NCI-H1436 treated with DMSO at 0.1 percent for 48 hours (cell line): ENCODE results near the gene RACK1.

ENCODE experiments used
- DNase-seq: peaks from one replicate; lab custom pipeline; 2025; lab: John Stamatoyannopoulos, UW

Gene RACK1

GRCh38 chr5:181195249-181195761, 48.4 kb downstream of the RACK1 start:
- no peak for DNase-seq

DNA sequence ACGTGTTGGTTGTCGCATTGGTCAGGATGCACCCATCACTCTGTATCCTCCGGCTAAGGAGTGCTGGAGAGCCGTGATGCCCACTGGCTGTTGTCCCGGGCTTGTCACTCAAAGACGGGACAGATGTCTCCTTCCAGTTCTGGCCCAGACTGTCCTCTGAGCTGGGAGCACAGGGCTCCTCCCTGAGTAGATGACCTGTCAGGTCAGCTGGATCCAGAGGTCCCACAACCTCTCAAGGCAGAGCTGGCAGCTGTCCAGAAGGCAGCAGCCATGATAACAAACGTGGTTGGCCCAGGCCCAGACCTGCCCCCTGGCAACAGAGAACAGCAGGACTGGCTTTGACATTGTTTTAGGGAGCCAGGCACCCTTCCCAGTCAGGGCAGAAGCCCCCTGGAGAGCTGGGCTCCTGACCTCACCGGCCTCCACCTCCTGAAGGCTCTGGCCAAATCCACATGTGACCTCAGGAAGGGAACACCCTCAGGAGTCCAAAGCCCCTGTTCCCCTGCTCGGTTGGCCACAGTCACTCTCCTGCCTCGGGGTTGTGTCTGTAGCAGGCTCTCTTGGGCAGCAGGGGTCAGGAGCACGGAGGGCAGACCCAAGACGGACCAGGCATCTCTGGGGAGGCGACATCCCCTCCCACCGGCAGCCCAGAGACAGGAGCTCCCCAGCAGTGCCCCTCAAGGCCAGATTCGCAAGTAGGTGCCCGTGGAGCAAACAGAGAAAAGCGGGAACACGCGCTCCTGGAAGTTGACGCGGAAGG, 49.0 kb downstream of the RACK1 start:
- DNase-seq, result no peak

- no peak for DNase-seq
Measured at GRCh38 chr5:181193656-181194055, 50.0 kb downstream of the RACK1 start.

DNA sequence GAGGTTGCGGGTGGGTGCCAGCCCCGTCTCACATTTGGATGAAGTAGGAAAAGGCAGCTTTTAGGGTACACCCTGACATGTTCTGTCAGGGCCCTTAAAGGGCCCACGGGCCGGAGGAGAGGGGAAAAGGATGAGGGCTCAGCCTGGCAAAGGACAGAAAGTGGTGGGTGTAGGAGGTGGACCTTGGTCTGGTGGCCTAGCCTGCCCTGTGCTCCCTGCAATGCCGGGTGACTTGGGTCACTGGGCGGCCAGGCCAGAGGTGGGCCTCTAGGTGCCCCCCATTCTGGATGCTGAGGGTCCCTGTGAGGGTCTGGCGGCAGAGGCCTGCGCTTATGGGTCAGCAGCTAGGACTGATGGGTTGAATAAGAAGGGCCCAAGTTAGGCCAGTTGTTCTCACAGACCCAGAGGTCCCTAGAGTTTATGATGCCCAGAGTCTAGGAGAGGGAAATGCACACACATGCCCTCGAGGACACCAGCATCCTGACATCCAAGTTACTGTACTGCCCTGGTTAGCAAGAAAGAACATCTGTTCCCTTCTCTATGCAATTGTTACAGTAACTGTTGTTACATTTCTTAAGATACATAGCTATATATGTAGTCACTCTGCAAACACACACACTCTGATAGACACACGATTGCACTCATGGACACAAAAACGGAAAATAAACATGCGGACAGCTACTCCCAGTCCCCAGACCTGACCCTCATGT, 51.2 kb downstream of the RACK1 start:
- no peak for DNase-seq

- no peak for DNase-seq
Measured at GRCh38 chr5:181191526-181192336, 52.0 kb downstream of the RACK1 start.

GRCh38 chr5:181190711-181191525, 52.8 kb downstream of the RACK1 start:
- no peak for DNase-seq

GRCh38 chr5:181189962-181190710, 53.6 kb downstream of the RACK1 start:
- no peak for DNase-seq

GRCh38 chr5:181189363-181189961, 54.2 kb downstream of the RACK1 start:
- DNase-seq, result no peak

DNA sequence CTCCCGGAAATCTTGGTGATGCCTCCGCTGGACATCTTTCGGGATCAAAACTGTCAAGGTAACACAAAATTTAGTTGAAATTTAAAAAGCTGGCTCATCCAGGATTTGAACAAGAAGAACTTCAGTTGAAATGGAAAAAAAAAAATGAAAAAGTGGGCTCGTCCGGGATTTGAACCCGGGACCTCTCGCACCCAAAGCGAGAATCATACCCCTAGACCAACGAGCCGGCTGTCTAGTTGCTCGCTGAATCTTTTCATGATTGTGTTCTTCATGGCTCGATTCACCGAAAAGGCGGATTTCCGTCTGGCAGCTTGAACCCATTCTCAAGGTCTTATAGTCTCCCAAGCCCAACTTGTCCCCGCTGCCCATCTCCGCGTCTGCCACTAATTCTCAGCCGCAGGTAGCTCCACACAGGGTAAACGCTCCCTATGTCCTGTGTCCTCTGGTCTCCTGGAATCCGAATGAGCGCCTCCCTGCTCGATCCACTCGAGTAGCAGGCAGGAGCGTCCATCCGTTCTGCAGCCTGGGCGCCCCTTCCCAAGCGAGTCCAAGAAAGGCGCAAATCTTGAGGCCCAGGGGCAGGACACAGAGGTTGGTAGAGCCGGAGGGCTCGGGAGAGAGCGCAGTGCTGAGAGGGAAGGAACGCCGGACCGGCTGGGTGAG, 54.9 kb downstream of the RACK1 start:
- DNase-seq, result no peak

DNA sequence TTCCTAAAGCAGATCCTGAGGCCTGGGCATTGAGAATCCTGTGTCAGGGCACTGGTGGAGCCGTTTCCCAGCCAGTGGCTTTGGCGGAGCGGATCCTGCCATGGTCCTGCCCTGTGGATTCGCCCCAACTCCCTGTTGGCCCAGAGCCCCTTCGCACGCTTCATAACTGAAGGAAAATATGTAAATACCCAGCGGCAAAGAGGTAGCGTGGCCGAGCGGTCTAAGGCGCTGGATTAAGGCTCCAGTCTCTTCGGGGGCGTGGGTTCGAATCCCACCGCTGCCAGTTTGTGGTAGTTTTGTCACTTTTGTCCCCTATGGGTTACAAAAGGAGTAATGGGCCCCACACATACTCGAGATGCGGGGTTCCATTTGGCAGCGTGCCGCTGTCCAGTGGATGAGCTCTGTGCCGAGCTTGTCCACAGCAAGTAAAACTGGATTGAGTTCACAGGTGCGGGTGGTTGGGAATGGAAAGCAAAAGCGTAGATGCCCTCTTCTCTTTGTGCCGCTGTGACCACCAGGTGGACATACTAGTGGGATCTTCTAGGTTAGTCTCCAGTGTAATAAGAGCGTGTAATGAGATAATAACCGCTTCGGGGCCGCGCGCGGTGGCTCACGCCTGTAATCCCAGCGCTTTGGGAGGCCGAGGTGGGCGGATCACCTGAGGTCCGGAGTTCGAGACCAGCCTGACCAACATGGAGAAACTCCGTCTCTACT, 56.0 kb downstream of the RACK1 start:
- no peak for DNase-seq

- no peak for DNase-seq
Measured at GRCh38 chr5:181186986-181187499, 56.7 kb downstream of the RACK1 start.
